ENCODE results near the gene RHCG.

DNA sequence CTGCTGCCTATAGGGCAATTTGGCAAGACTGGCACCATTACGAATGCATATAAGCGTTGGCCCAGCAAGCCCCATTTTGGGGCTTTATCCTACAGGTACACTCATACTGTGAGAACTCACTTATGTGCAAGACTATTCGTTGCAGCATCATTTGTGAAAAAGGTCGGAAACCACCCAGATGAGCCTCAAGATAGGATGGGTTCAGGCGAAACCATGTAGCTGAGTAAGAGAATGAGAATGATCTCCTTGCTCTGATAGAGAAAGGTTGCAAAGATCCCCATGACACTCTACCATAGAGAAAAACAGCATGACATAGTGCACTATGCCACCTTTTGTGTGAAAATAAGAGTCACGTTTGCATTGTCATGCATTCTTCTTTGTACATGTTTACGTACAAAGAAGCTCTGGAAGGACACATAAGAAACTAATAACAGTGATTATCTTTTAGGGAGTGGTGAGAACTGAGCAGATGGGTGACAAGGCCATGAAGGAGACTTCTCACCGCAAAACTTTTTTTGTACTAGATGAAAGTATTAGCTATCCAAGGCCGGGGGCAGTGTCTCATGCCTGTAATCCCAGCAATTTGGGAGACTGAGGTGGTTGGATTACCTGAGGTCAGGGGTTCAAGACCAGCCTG lies 50.0 kb downstream of the RHCG start:
- TF ChIP-seq, protein P1, sequence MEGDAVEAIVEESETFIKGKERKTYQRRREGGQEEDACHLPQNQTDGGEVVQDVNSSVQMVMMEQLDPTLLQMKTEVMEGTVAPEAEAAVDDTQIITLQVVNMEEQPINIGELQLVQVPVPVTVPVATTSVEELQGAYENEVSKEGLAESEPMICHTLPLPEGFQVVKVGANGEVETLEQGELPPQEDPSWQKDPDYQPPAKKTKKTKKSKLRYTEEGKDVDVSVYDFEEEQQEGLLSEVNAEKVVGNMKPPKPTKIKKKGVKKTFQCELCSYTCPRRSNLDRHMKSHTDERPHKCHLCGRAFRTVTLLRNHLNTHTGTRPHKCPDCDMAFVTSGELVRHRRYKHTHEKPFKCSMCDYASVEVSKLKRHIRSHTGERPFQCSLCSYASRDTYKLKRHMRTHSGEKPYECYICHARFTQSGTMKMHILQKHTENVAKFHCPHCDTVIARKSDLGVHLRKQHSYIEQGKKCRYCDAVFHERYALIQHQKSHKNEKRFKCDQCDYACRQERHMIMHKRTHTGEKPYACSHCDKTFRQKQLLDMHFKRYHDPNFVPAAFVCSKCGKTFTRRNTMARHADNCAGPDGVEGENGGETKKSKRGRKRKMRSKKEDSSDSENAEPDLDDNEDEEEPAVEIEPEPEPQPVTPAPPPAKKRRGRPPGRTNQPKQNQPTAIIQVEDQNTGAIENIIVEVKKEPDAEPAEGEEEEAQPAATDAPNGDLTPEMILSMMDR (IDR thresholded peaks at IDR 0.05): no peak
- TF ChIP-seq POLR2A (IDR thresholded peaks at IDR 0.05) (no peak), POLR2AphosphoS5 (IDR thresholded peaks at IDR 0.05) (no peak)
